H9 (cell line): ENCODE data around the gene BARX2. TPM values are rescaled to one million over a fixed set of nuclear protein-coding genes. Genes with fewer than 3 reads are reported as not detected.

ENCODE experiments used
- DNase-seq: peaks from one replicate; pipeline ENCODE4 v3.0.0-alpha.2; 2017
- H2AFZ ChIP-seq: one replicate; pipeline ENCODE4 v1.6.1; 2013; ENCODE audit warnings: mild to moderate bottlenecking, low read length, control low read depth, moderate library complexity
- H2AK5ac ChIP-seq: 2 replicates; pipeline ENCODE4 v1.6.1; 2013; ENCODE audit warnings: low read length, control low read depth, mixed read lengths; ENCODE audit not compliant: insufficient read length
- H2BK120ac ChIP-seq: one replicate; pipeline ENCODE4 v1.6.1; 2013; ENCODE audit warnings: low read depth, mild to moderate bottlenecking, low read length, control low read depth, inconsistent platforms; ENCODE audit not compliant: poor library complexity, severe bottlenecking
- H2BK12ac ChIP-seq: 2 replicates; pipeline ENCODE4 v1.6.1; 2013; ENCODE audit warnings: low read length, control low read depth, mixed read lengths, low read depth; ENCODE audit not compliant: insufficient read length
- H2BK15ac ChIP-seq: 2 replicates; pipeline ENCODE4 v1.6.1; 2013; ENCODE audit warnings: low read depth, low read length, control low read depth
- H2BK20ac ChIP-seq: one replicate; pipeline ENCODE4 v1.6.1; 2013; ENCODE audit warnings: low read depth, mild to moderate bottlenecking, low read length, control low read depth, inconsistent platforms; ENCODE audit not compliant: poor library complexity, severe bottlenecking
- H2BK5ac ChIP-seq: 2 replicates; pipeline ENCODE4 v1.6.1; 2013; ENCODE audit warnings: low read length, control low read depth, mixed read lengths; ENCODE audit not compliant: insufficient read length
- H3K14ac ChIP-seq: 2 replicates; pipeline ENCODE4 v1.6.1; 2013; ENCODE audit warnings: low read length, control low read depth; ENCODE audit not compliant: insufficient read depth
- H3K18ac ChIP-seq: 2 replicates; pipeline ENCODE4 v1.6.1; 2013; ENCODE audit warnings: low read depth, mild to moderate bottlenecking, mixed read lengths, low read length, control low read depth; ENCODE audit not compliant: insufficient read length
- H3K23ac ChIP-seq: 2 replicates; pipeline ENCODE4 v1.6.1; 2013; ENCODE audit warnings: low read length, control low read depth, mixed read lengths, low read depth; ENCODE audit not compliant: insufficient read length
- H3K23me2 ChIP-seq: 2 replicates; pipeline ENCODE4 v1.6.1; 2013; ENCODE audit warnings: low read depth, mild to moderate bottlenecking, mixed read lengths, low read length, control low read depth; ENCODE audit not compliant: insufficient read length, poor library complexity, severe bottlenecking
- H3K27ac ChIP-seq: 2 replicates; pipeline ENCODE4 v1.5.1; 2013; ENCODE audit warnings: low read length, control low read depth, mixed read lengths, low read depth; ENCODE audit not compliant: insufficient read length
- H3K27me3 ChIP-seq: 2 replicates; pipeline ENCODE4 v1.6.1; 2013; ENCODE audit warnings: low read length, control low read depth, inconsistent platforms; ENCODE audit not compliant: insufficient read depth
- H3K4ac ChIP-seq: 2 replicates; pipeline ENCODE4 v1.6.1; 2013; ENCODE audit warnings: low read depth, mild to moderate bottlenecking, control low read depth, inconsistent platforms, low read length, moderate library complexity
- H3K4me1 ChIP-seq: 2 replicates; pipeline ENCODE4 v1.6.1; 2013; ENCODE audit warnings: low read length, control low read depth, inconsistent platforms; ENCODE audit not compliant: insufficient read depth
- H3K4me2 ChIP-seq: 2 replicates; pipeline ENCODE4 v1.6.1; 2013; ENCODE audit warnings: low read length, control low read depth, mixed read lengths; ENCODE audit not compliant: insufficient read length, insufficient read depth
- H3K56ac ChIP-seq: 2 replicates; pipeline ENCODE4 v1.6.1; 2013; ENCODE audit warnings: low read depth, mild to moderate bottlenecking, mixed read lengths, low read length, control low read depth; ENCODE audit not compliant: insufficient read length
- H3K79me1 ChIP-seq: 2 replicates; pipeline ENCODE4 v1.6.1; 2013; ENCODE audit warnings: low read depth, mild to moderate bottlenecking, moderate library complexity, low read length, control low read depth, inconsistent platforms; ENCODE audit not compliant: insufficient read depth, poor library complexity, severe bottlenecking
- H3K79me2 ChIP-seq: 2 replicates; pipeline ENCODE4 v1.6.1; 2013; ENCODE audit warnings: low read length, control low read depth, inconsistent platforms; ENCODE audit not compliant: insufficient read depth
- H3K9ac ChIP-seq: 2 replicates; pipeline ENCODE4 v1.6.1; 2013; ENCODE audit warnings: low read length, control low read depth, mixed read lengths; ENCODE audit not compliant: insufficient read length; ENCODE audit errors: extremely low read depth
- H3K9me3 ChIP-seq: one replicate; pipeline ENCODE4 v1.6.1; 2013; ENCODE audit warnings: low read depth, low read length, inconsistent platforms; ENCODE audit not compliant: control insufficient read depth
- H3T11ph ChIP-seq: one replicate; pipeline ENCODE4 v1.6.1; 2013; ENCODE audit warnings: mild to moderate bottlenecking, low read length, control low read depth, inconsistent platforms
- H4K20me1 ChIP-seq: one replicate; pipeline ENCODE4 v1.6.1; 2013; ENCODE audit not compliant: control insufficient read depth, insufficient read length, insufficient read depth
- H4K5ac ChIP-seq: 2 replicates; pipeline ENCODE4 v1.6.1; 2013; ENCODE audit warnings: low read depth, mild to moderate bottlenecking, mixed read lengths, low read length, control low read depth; ENCODE audit not compliant: insufficient read length
- H4K8ac ChIP-seq: replicated peaks from 2 replicates; pipeline ENCODE4 v1.6.1; 2013; ENCODE audit warnings: low read length, control low read depth, mixed read lengths, low read depth; ENCODE audit not compliant: insufficient read length
- H4K91ac ChIP-seq: 2 replicates; pipeline ENCODE4 v1.6.1; 2013; ENCODE audit warnings: low read depth, mild to moderate bottlenecking, moderate library complexity, mixed read lengths, low read length, control low read depth; ENCODE audit not compliant: insufficient read length
- H3K27ac Mint-ChIP-seq, 3 experiments: 2 replicates in 2 of 3; 3 replicates in 1 of 3; pipeline ENCODE4 v1.8.0; 2020 to 2021; ENCODE audit warnings: mixed read lengths in 3 of 3, mild to moderate bottlenecking in 1 of 3, moderate library complexity in 1 of 3
- H3K27me3 Mint-ChIP-seq: 2 replicates; pipeline ENCODE4 v1.8.0; 2021; ENCODE audit warnings: low read depth, mild to moderate bottlenecking, moderate library complexity, mixed read lengths
- H3K36me3 Mint-ChIP-seq, 3 experiments: 2 replicates in 2 of 3; 3 replicates in 1 of 3; pipeline ENCODE4 v1.8.0; 2020 to 2021; ENCODE audit warnings: low read depth in 3 of 3, mixed read lengths in 3 of 3; ENCODE audit not compliant: insufficient read depth in 1 of 3
- H3K4me1 Mint-ChIP-seq, 2 experiments: 2 replicates each; pipeline ENCODE4 v1.8.0; 2020; ENCODE audit warnings: mixed read lengths in 2 of 2
- H3K4me3 Mint-ChIP-seq, 2 experiments: 2 replicates in 1 of 2; 3 replicates in 1 of 2; pipeline ENCODE4 v1.8.0; 2020 to 2021; ENCODE audit warnings: mild to moderate bottlenecking in 2 of 2, mixed read lengths in 2 of 2, moderate library complexity in 1 of 2
- H3K9me3 Mint-ChIP-seq, 2 experiments: 2 replicates in 1 of 2; 3 replicates in 1 of 2; pipeline ENCODE4 v1.8.0; 2020; ENCODE audit warnings: mild to moderate bottlenecking in 2 of 2, mixed read lengths in 2 of 2, moderate library complexity in 1 of 2
- CTCF ChIP-seq: fragments of 200-600 bp; sonication (generic); conservative IDR thresholded peaks from 3 replicates; pipeline ENCODE4 v1.8.0; 2021; ENCODE audit warnings: antibody characterized with exemption, mild to moderate bottlenecking
- WGBS: extraction: QIAGEN DNeasy Blood & Tissue Kit; methylation state at CpG from one replicate; pipeline ENCODE4 v1.1.7; 2013; ENCODE audit warnings: missing lambda C conversion rate, low lambda C conversion rate, mixed read lengths; ENCODE audit not compliant: insufficient read length; ENCODE audit errors: extremely low coverage; 5-methylcytosine and 5-hydroxymethylcytosine counted together
- total RNA-seq: library from RNA; stranded (reverse); gene quantifications from 2 replicates; pipeline ENCODE4 v1.2.1, GENCODE V29; 2021

Gene BARX2
- total RNA-seq, 1 experiment from 2014 or later: not detected

GRCh38 chr11:129440028-129440713, 64.5 kb downstream of the BARX2 start:
- H3K23me2 ChIP-seq: no peaks in the 10 kb centered on the region
- no peak overlapping the region for H2BK15ac ChIP-seq
- DNase-seq: peak; percentile 53
- H3K4me1 ChIP-seq: no peaks in the 10 kb centered on the region
- no peak overlapping the region for H4K8ac ChIP-seq
- no CpG with 5 or more reads among the region's 8 CpGs for WGBS
- no peak overlapping the region for H3K14ac ChIP-seq
- H3K4me1 Mint-ChIP-seq: peaks cover 8 to 10% of the 10 kb centered on the region in 2 experiments
- no peak overlapping the region for H3K27ac ChIP-seq
- peak overlapping the region; percentile 35 for H4K91ac ChIP-seq
- H3K4ac ChIP-seq: no peak overlapping the region
- no peak overlapping the region for H3K4me3 Mint-ChIP-seq
- peak overlapping the region in 1 of 3 experiments; percentile 38; a peak in 2 of 7 replicates for H3K27ac Mint-ChIP-seq
- H2BK20ac ChIP-seq: no peak overlapping the region
- no peak overlapping the region for H2BK120ac ChIP-seq
- TF ChIP-seq CTCF: no peak
- no peaks in the 10 kb centered on the region for H3K36me3 Mint-ChIP-seq
- H3K27me3 Mint-ChIP-seq: peaks cover 2% of the 10 kb centered on the region
- H3K4me2 ChIP-seq: no peak overlapping the region
- no peak overlapping the region for H2AK5ac ChIP-seq
- H3K79me1 ChIP-seq: no peaks in the 10 kb centered on the region
- H3T11ph ChIP-seq: no peak overlapping the region
- H3K79me2 ChIP-seq: no peaks in the 10 kb centered on the region
- no peak overlapping the region for H3K18ac ChIP-seq
- H3K23ac ChIP-seq: no peak overlapping the region
- no peak overlapping the region for H3K9ac ChIP-seq
- no peak overlapping the region for H4K5ac ChIP-seq
- H4K20me1 ChIP-seq: no peaks in the 10 kb centered on the region
- no peaks in the 10 kb centered on the region for H3K9me3 Mint-ChIP-seq
- no peak overlapping the region for H2BK5ac ChIP-seq
- H3K9me3 ChIP-seq: no peaks in the 10 kb centered on the region
- H3K27me3 ChIP-seq: no peaks in the 10 kb centered on the region
- H2AFZ ChIP-seq: no peak overlapping the region
- H2BK12ac ChIP-seq: no peak overlapping the region
- no peak overlapping the region for H3K56ac ChIP-seq
